A673 (cell line): Measurements from ENCODE around the gene NUMA1.

Source experiments
- CTCF ChIP-seq: fragments of 300-800, 200-600 bp; sonication (generic); conservative IDR thresholded peaks from 2 replicates; pipeline ENCODE4 v1.5.1; 2017; ENCODE audit warnings: low read depth, mild to moderate bottlenecking, antibody characterized with exemption, low read length, moderate library complexity, mixed read lengths
- EZH2 ChIP-seq: fragments of 200-600 bp; sonication (generic); IDR thresholded peaks from 2 replicates; pipeline ENCODE4 v1.6.1; 2017; ENCODE audit warnings: borderline replicate concordance, low read depth, mild to moderate bottlenecking, mixed read lengths, antibody characterized with exemption, low read length; ENCODE audit not compliant: poor library complexity, severe bottlenecking

DNA sequence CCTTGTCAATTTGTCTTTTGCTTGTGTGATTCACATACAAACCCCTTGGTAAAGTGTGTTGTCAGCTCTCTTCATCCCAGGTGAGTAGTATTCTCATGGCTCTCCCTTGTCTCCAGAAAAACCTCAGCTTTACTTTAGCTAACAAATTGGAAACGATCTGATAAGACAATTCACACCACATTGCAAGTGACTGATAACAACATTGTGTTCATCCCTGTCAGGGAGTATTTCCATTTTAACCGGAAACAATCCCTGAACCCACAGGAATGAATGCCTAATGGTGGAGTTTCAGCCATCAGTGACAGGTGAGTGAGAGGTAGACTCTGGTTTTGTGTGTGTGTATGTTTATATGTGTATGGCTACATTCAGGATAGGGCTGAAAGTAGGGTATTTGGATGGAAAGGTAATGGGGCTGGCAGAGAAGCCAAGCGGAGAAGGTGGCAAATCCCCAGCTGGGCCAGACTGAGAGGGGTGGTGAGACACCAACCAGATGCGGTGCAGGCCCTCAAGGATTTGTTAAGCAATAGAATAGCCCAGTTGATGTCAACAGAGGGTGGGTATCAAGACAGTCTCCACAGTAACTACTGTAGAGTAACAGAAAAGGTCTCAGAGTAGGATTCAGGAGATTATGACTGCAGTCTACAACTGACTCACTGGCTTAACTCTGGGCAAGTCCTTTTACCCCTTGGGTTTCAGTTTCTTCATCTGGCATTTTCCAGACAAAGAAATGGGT is 7.9 kb upstream of the NUMA1 start:
- TF ChIP-seq CTCF, result no peak
- no peak for TF ChIP-seq EZH2
